ENCODE results near the gene NHSL1. TPM values are rescaled to one million over a fixed set of nuclear protein-coding genes. Genes with fewer than 3 reads are reported as not detected.

Gene NHSL1
- total and polyA plus RNA-seq, 2 of the 8 experiments (the other 6 are each of a cell fraction or from before 2014, with no cell fraction given) = 7.2 to 32.4 TPM

- Histone ChIP-seq H2BK20ac (ENCODE audit: low read length) (no peak overlapping the region), H2BK15ac (ENCODE audit: low read length) (no peak overlapping the region), H3K9me3 (ENCODE audit: insufficient read depth in 2 of 2, low read depth in 1 of 2, low read length in 1 of 2) (no peaks in the 10 kb centered on the region), H2AFZ (ENCODE audit: low read length) (peak overlapping the region; percentile 58; the same call in 1 of the 2 replicates), H3K4me1 (replicated peaks in 1 of 4; ENCODE audit: control insufficient read depth in 3 of 4, insufficient read depth in 4 of 4, low read length in 3 of 4) (peaks cover 0 to 3% (median 0%) of the 10 kb centered on the region in 4 experiments; a peak in 3 of 7 replicates), H3K56ac (replicated peaks; ENCODE audit: insufficient read length, low read depth, low read length) (peak overlapping the region; percentile 12), H3K14ac (ENCODE audit: insufficient read length) (no peak overlapping the region), H3K18ac (ENCODE audit: extremely low read depth, low read length) (no peak overlapping the region; the same call in 1 of the 2 replicates), H3K27ac (ENCODE audit: low read depth, low read length) (no peak overlapping the region), H3K4me3 (ENCODE audit: extremely low read depth in 1 of 4, insufficient read depth in 2 of 4, low read depth in 3 of 4, low read length in 4 of 4) (peak overlapping the region; percentile 57 to 86 (median 82)), H2BK5ac (ENCODE audit: low read depth, low read length) (peak overlapping the region; percentile 39; the same call in 1 of the 2 replicates), H3K23ac (ENCODE audit: insufficient read length) (no peak overlapping the region), H3K36me3 (ENCODE audit: control insufficient read depth in 2 of 4, insufficient read depth in 4 of 4, low read length in 3 of 4) (peaks cover 2 to 32% (median 13%) of the 10 kb centered on the region in 4 experiments; a peak in 6 of 8 replicates), H3K9ac (replicated peaks in 1 of 4; ENCODE audit: extremely low read depth in 1 of 4, low read depth in 3 of 4, low read length in 3 of 4) (peak overlapping the region; percentile 47 to 71 (median 60); a peak in 6 of 7 replicates), H2BK120ac (replicated peaks; ENCODE audit: low read depth, low read length) (no peak overlapping the region), H2BK12ac (ENCODE audit: low read depth, low read length) (no peak overlapping the region), H3K79me2 (ENCODE audit: control insufficient read depth in 1 of 2, insufficient read depth in 2 of 2, low read length in 2 of 2) (no peaks in the 10 kb centered on the region), H3K27me3 (replicated peaks in 1 of 4; ENCODE audit: control insufficient read depth in 3 of 4, extremely low read depth in 1 of 4, insufficient read depth in 3 of 4, low read length in 3 of 4) (no peaks in the 10 kb centered on the region; a peak in 1 of 7 replicates), H3K4ac (replicated peaks; ENCODE audit: insufficient read length, low read depth, low read length) (no peak overlapping the region), H3K79me1 (ENCODE audit: low read depth, low read length) (no peaks in the 10 kb centered on the region; the same call in 1 of the 2 replicates), H4K91ac (replicated peaks; ENCODE audit: insufficient read length, low read length) (no peak overlapping the region), H3K23me2 (ENCODE audit: low read depth, low read length) (peaks cover 6% of the 10 kb centered on the region; the same call in 1 of the 2 replicates), H4K5ac (ENCODE audit: insufficient read length, low read depth, low read length) (no peak overlapping the region), H4K20me1 (replicated peaks in 1 of 2; ENCODE audit: control insufficient read depth in 1 of 2, insufficient read depth in 2 of 2, low read length in 2 of 2) (no peaks in the 10 kb centered on the region), H4K8ac (ENCODE audit: extremely low read depth, insufficient read depth, low read length) (peak overlapping the region; percentile 81), H3K4me2 (ENCODE audit: insufficient read depth in 1 of 2, low read depth in 2 of 2, low read length in 2 of 2) (peak overlapping the region; percentile 74 to 86), H2AK5ac (ENCODE audit: low read depth, low read length) (no peak overlapping the region)
- POLR2A ChIA-PET (ENCODE audit: partially characterized antibody) = interaction anchor here (0.8 to 3.0 kb wide), 7 partner anchors 10 to 365 kb away, joined by 3 to 12 read pairs (median 4); no protein-coding TSS in a partner anchor
- CTCF ChIA-PET (ENCODE audit: partially characterized antibody) = interaction anchor here (0.6 to 4.2 kb wide), 22 partner anchors 10 to 406 kb away, joined by 3 to 35 read pairs (median 3); no protein-coding TSS in a partner anchor
- DNase-seq (ENCODE audit: low read depth in 1 of 2, low spot score in 2 of 2) (peak in 1 of 2 experiments; percentile 64), FAIRE-seq (no peak)
- WGBS, 2 experiments (ENCODE audit: extremely low coverage in 1 of 2, insufficient coverage in 1 of 2, insufficient read length in 1 of 2, insufficient replicate concordance in 2 of 2, low coverage in 1 of 2, low lambda C conversion rate in 2 of 2, missing lambda C conversion rate in 1 of 2) = 12% methylated on average over 35 of the region's 35 CpGs; no CpG with 5 or more reads in 1 of the 2 experiments
- peak; percentile 17 for TF ChIP-seq KDM4A (IDR thresholded peaks at IDR 0.05; ENCODE audit: low read depth, low read length, severe bottlenecking)
- 0 out of 4 replicates have a peak, but pooled peaks of 1 of the 2 experiments have one; percentile 23 for TF ChIP-seq SIN3A (conservative IDR thresholded peaks at IDR 0.05 in 1 of 2, IDR thresholded peaks at IDR 0.05 in 1 of 2; ENCODE audit: low read depth in 1 of 2, low read length in 2 of 2)
- no peak for TF ChIP-seq SIRT6 (IDR thresholded peaks at IDR 0.05; ENCODE audit: low read length)
- TF ChIP-seq SP1 (IDR thresholded peaks at IDR 0.05; ENCODE audit: low read depth, low read length) = no peak
These were observed 94.5 kb downstream of the NHSL1 start for GRCh38 chr6:138404666-138405337.
